M059J (cell line): ENCODE data around the gene GSTM1. TPM values are rescaled to one million over a fixed set of nuclear protein-coding genes. Genes with fewer than 3 reads are reported as not detected.

Source experiments
- DNase-seq: peaks from one replicate; pipeline ENCODE4 v3.0.0-alpha.2; 2012; ENCODE audit warnings: low read depth
- total RNA-seq: library from RNA; depleted of rRNA; stranded (reverse); fragments of >200 nt; shearing (Covaris generic); gene quantifications from 2 replicates; pipeline ENCODE4 v1.2.3, GENCODE V29; 2014; rRNA removed

The GSTM1 gene
- total RNA-seq, 1 experiment from 2014 or later: not detected

GRCh38 chr1:109726728-109727373 lies 39.2 kb downstream of the GSTM1 start:
- DNase-seq: no peak

DNA sequence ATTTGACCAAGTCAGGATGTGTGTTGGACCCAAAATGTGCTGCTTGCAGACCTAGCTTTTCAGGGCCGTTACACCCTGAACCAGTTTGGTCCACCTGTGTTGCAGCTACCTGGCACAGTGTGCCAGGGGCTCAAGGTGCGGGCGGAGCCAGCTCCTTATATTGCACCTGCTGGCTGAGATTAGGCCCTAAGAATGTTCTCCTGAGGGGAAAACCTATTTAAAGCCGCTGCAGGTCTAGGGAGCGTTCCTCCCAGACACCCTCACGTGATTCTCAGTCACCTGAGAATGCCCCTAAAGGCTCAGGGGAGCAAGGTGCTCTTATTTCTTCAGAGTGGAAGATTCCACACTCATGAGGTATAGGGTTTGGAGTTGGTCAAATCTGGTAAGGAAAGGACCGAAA lies 41.3 kb downstream of the GSTM1 start:
- no peak for DNase-seq

DNA sequence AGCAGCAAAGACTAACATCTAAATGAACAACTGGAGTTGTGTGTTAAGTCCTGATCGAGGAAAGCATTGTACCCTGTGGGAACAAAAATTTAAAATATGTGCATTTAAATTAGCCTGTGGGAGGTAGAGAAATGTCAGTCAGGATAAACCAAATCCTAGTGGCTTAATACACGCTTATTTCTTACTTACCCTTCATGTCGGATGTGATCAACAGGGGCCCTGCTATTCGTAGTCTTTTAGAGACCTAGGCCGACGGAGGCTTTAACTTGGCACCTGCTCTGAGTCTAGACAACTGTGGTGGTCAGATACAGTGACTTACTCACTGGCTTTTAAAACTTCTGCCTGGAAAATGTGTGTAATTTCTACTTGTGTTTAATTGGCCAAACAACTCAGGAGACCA lies 43.0 kb downstream of the GSTM1 start:
- DNase-seq: no peak

- DNase-seq: no peak
Observed at GRCh38 chr1:109732390-109732881, 44.8 kb downstream of the GSTM1 start.

- no peak for DNase-seq
Observed at GRCh38 chr1:109733236-109733870, 45.7 kb downstream of the GSTM1 start.

GRCh38 chr1:109739738-109740614 lies 52.4 kb downstream of the GSTM1 start:
- peak; percentile 79 for DNase-seq

DNA sequence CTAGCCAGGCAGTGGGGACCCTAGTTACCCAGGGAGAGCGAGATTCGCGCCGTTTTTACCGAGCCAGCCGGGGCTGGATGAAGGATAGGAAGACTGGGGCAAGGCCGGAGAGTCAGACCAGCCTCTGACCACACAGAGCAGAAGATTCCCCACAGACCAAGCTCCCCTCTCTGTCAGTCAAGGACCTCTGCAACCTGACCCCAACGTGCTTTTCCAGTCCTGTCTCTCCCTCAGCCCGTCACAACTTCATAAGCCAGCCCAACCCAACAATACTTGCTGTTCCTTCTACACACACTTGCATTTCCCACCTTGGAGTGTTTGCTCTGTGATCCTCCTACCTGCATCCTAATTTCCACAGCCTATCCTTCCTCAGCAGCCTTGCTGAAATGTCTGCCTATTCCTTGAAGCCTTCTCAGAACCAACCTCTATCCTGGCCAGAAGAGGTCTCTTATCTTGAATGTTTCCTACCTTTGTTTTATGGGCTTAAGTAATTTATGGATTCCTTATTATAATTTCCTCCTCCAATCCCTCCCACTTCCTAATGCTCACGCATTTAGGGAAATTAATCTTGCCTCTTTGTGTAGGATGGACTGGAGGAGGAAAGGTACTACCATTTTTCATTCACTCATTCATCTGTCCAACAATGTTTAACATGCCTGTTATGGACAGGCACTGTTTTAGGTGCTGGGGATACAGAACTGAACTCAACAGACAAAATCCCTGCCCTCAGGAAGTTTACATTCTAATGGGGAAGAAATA lies 53.2 kb downstream of the GSTM1 start, which contains the start of gene GSTM3:
GSTM3 (minus strand) TSS at position 424 of the 759 bp plus-strand sequence. CDS start 751 bp downstream, outside the sequence.
- DNase-seq: peak; percentile 18

Other genes with a start within 250 kb of the GSTM1 start
- 0.05 TPM in 1 of 2 replicates, not detected in the other for gene SYPL2, start 221.3 kb upstream of the GSTM1 start, total RNA-seq
- gene ATXN7L2, start 203.9 kb upstream of the GSTM1 start, total RNA-seq: 2.4 and 5.0 TPM in 2 replicates
- 6.6 and 8.0 TPM in 2 replicates for gene CYB561D1, start 193.7 kb upstream of the GSTM1 start, total RNA-seq
- 1.1 and 2.4 TPM in 2 replicates for gene AMIGO1, start 178.1 kb upstream of the GSTM1 start, total RNA-seq
- not detected in 2 replicates for gene GPR61, start 147.9 kb upstream of the GSTM1 start, total RNA-seq
- 11.1 and 14.8 TPM in 2 replicates for gene GNAI3, start 139.2 kb upstream of the GSTM1 start, total RNA-seq
- 0.12 TPM in 1 of 2 replicates, not detected in the other for gene GNAT2, start 68.2 kb upstream of the GSTM1 start, total RNA-seq
- gene AMPD2, start 68.0 kb upstream of the GSTM1 start, total RNA-seq: 86.0 and 106 TPM in 2 replicates
- 23.8 and 37.4 TPM in 2 replicates for gene GSTM4, start 31.7 kb upstream of the GSTM1 start, total RNA-seq
- 10.7 and 17.4 TPM in 2 replicates for gene GSTM2, start 19.8 kb upstream of the GSTM1 start, total RNA-seq
- not detected in 2 replicates for gene GSTM5, start 24.4 kb downstream of the GSTM1 start, total RNA-seq
- gene GSTM3, start 53.2 kb downstream of the GSTM1 start, total RNA-seq: 159 and 216 TPM in 2 replicates
- not detected in 2 replicates for gene EPS8L3, start 76.1 kb downstream of the GSTM1 start, total RNA-seq
- gene CSF1, start 223.0 kb downstream of the GSTM1 start, total RNA-seq: 92.8 and 118 TPM in 2 replicates